D721Med (cell line): ENCODE results near the gene CADM1.

Experiments
- DNase-seq: peaks from one replicate; pipeline ENCODE4 v3.0.0; 2011; ENCODE audit warnings: low spot score; ENCODE audit not compliant: insufficient read length
- FAIRE-seq: peaks from 2 replicates; lab custom pipeline; 2011; peaks lifted over from hg19 to GRCh38; lab: Jason Lieb, UNC
- TF ChIP-seq, protein P1 (sequence below): IDR thresholded peaks from 2 replicates; pipeline ENCODE4 v1.5.1; 2012; ENCODE audit warnings: mild to moderate bottlenecking, control low read depth; ENCODE audit not compliant: insufficient read depth; ENCODE audit errors: missing control alignments

CADM1 gene

DNA sequence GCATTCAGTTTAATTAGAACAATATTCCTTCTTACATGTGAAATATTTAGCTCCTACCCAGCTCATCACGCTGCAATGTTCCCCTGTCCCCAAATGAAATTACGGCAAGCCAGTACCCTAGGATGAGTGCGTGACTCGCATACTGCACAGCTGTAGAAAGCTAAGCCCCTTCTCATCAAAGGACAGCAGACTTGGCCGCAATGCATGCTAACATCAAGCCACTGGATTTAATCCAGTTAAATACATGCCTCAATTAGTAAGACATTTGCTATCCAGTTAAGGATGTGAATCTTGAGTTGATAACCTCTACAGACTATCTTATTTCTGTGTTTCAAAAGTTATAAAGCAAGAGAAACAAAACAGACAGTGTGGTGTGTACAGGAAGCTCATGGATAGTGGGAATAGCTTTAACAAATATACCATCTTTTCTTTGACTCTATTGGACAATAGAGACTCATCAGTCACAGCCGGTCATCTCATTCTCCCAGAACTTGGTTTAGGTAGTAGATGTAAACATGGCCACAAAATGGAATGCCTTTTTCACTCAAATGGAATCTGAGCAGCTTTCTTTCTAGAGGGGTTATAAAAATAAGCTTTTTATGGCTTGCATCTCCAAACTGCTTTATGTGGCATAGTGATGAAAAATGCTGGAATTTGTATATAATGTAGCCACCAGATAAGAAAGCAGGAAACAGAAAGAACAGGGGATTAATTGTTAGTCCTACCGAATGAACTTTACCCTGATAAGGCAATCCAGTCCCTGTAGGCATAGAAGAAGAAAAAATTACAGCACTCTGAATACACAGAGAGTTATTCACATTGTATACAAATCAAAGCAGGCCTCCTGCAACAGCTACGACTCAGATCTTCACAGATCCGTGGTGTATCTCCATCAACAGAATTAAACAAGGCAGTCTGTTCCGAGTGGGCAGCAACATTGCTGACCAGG lies 224.1 kb downstream of the CADM1 start:
- FAIRE-seq (peak; percentile 72), DNase-seq (no peak)
- TF ChIP-seq, protein P1, sequence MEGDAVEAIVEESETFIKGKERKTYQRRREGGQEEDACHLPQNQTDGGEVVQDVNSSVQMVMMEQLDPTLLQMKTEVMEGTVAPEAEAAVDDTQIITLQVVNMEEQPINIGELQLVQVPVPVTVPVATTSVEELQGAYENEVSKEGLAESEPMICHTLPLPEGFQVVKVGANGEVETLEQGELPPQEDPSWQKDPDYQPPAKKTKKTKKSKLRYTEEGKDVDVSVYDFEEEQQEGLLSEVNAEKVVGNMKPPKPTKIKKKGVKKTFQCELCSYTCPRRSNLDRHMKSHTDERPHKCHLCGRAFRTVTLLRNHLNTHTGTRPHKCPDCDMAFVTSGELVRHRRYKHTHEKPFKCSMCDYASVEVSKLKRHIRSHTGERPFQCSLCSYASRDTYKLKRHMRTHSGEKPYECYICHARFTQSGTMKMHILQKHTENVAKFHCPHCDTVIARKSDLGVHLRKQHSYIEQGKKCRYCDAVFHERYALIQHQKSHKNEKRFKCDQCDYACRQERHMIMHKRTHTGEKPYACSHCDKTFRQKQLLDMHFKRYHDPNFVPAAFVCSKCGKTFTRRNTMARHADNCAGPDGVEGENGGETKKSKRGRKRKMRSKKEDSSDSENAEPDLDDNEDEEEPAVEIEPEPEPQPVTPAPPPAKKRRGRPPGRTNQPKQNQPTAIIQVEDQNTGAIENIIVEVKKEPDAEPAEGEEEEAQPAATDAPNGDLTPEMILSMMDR, result no peak

DNA sequence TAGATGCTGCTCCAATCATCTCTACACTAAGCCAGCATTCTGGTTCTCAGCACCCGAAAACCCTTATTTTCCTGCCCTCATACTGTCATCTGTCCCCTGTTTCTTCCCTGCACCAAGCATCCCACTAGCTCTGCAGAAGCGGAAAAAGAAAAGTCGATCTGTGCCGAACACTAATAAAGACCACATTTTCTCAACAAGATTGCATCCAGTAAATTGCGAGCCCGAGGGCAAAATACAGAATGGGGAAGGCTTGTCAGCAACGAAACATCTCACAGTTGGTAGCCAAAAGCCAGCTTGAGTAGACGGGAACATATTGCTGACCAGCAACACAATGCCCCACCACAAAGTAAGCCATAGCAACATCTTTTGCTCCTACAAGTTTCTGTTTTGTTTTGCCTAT lies 227.4 kb downstream of the CADM1 start:
- DNase-seq (no peak), FAIRE-seq (no peak)
- TF ChIP-seq, protein P1, result no peak

DNA sequence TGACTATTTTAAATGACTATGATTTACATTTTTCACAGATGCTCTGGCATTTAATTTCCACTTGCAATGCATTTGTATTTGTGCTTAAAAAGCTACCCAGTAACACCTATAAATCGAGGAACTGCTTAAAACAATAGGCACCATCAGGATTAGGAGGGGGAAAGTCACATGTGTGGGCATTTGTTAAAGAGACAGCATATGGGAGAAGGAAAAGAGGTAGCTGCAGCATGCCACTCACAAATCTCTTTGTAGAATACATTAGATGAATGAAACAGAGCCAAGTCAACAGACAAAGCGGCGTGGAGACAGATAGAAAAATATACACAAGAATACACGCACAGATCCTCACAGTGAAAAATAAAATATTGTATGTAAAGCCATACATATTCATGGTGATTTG lies 228.0 kb downstream of the CADM1 start:
- FAIRE-seq (peak; percentile 88), DNase-seq (no peak)
- TF ChIP-seq, protein P1, result no peak

- no peak for DNase-seq
- FAIRE-seq, result no peak
- TF ChIP-seq, protein P1, result no peak
Measured at GRCh38 chr11:115275045-115275444, 229.2 kb downstream of the CADM1 start.

DNA sequence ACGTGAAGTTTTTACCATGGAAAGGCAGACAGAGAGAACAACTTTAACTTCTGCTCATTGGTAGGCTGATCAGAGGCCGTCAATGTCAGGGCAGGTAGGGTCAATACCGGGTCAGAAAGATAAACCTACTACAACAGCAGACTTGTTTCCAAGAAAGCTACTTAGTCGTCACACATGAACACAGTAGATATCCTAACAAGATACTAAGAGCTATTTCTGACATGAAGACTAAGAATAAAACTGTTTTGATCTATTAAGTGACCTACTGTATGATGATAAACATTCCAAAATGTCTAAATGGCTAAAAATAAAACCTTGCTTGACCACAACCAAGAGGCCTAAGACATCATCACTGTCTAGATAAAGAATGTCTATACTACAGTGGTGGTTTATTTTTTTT lies 231.3 kb downstream of the CADM1 start:
- TF ChIP-seq, protein P1, result no peak
- FAIRE-seq (no peak), DNase-seq (no peak)

GRCh38 chr11:115271643-115272042 lies 232.6 kb downstream of the CADM1 start:
- TF ChIP-seq, protein P1, result no peak
- peak; percentile 21 for FAIRE-seq
- DNase-seq, result no peak

DNA sequence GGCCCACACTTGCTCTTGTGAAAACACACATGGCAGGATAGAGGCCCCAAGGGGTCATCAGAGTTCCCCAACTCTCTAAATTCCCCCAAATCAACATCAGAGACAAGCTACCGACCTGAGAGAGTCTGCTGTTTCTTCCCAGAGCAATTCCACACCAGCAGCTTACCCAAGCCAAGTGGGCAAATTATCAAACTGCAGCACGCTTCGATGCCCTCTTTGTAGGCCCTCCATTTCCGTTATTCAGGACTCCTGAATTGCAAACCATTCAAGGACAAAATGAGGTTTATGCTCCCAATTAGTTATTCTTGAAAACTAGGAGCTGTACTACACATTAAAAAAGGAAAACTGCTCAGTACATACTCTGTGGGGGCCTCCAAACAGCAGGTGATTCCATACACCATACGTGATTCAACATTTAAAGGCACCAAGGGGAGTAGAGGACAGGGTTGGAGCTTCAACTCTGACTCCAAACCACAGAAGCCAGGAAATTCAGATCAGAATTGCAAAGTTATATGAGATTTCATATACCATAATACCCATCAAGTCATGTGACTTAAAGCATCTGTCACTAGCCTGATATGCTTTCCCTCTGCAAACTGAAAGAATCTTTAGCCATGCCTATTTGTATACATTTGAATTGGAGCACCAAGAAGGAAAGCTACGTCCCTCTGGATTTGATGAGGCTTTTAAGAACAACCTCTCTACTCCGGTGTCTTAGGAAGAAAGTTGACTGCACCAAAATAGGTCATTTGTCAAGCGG lies 234.8 kb downstream of the CADM1 start:
- FAIRE-seq (peak; percentile 21), DNase-seq (no peak)
- TF ChIP-seq, protein P1, result no peak
